A673 (cell line): ENCODE results near the gene VCX. TPM values are rescaled to one million over a fixed set of nuclear protein-coding genes. Genes with fewer than 3 reads are reported as not detected.

Experiments
- BruUV-seq: library from RNA; stranded (reverse); fragments of 400-500 nt; replicated peaks from 2 replicates; lab custom pipeline; 2021; lab: Mats Ljungman, UMichigan
- CTCF ChIA-PET: fragments of 300-600 bp; sonication (Branson Sonifier 250); formaldehyde crosslinking; loops from one replicate; lab custom pipeline; 2022; ENCODE audit warnings: antibody characterized with exemption; lab: Charles Lee
- POLR2A ChIA-PET: fragments of 300-600 bp; sonication (Branson Sonifier 250); formaldehyde crosslinking; loops from one replicate; lab custom pipeline; 2022; ENCODE audit warnings: antibody characterized with exemption; ENCODE audit not compliant: low non-redundant PET; lab: Charles Lee
- DNase-seq: peaks from one replicate; pipeline ENCODE4 v3.0.0-alpha.2; 2015; ENCODE audit warnings: low spot score
- H3K27ac ChIP-seq: fragments of 200-600 bp; sonication (generic); 2 replicates; pipeline ENCODE4 v1.5.1; 2016; ENCODE audit warnings: mixed run types, low read depth, mild to moderate bottlenecking, mixed read lengths, antibody characterized with exemption, low read length; ENCODE audit not compliant: poor library complexity, severe bottlenecking
- H3K27me3 ChIP-seq: fragments of 200-600 bp; sonication (generic); replicated peaks from 2 replicates; pipeline ENCODE4 v1.6.1; 2017; ENCODE audit warnings: mixed run types, low read depth, mild to moderate bottlenecking, mixed read lengths, antibody characterized with exemption, low read length; ENCODE audit not compliant: insufficient read depth, poor library complexity
- H3K36me3 ChIP-seq: fragments of 200-600 bp; sonication (generic); 2 replicates; pipeline ENCODE4 v1.6.1; 2016; ENCODE audit warnings: mixed run types, mild to moderate bottlenecking, mixed read lengths, antibody characterized with exemption, low read length; ENCODE audit not compliant: insufficient read depth, poor library complexity, severe bottlenecking
- H3K4me1 ChIP-seq: fragments of 200-600 bp; sonication (generic); 2 replicates; pipeline ENCODE4 v1.6.1; 2017; ENCODE audit warnings: mixed run types, mild to moderate bottlenecking, mixed read lengths, antibody characterized with exemption, low read length; ENCODE audit not compliant: insufficient read depth, poor library complexity, severe bottlenecking
- H3K4me3 ChIP-seq: fragments of 200-600 bp; sonication (generic); 2 replicates; pipeline ENCODE4 v1.5.1; 2016; ENCODE audit warnings: low read depth, mixed run types, mild to moderate bottlenecking, mixed read lengths, low read length; ENCODE audit not compliant: poor library complexity, severe bottlenecking
- H3K9me3 ChIP-seq: fragments of 200-600 bp; sonication (generic); 2 replicates; pipeline ENCODE4 v1.6.1; 2016; ENCODE audit warnings: mixed run types, low read depth, mild to moderate bottlenecking, mixed read lengths, antibody characterized with exemption, low read length; ENCODE audit not compliant: poor library complexity, severe bottlenecking
- CTCF ChIP-seq: fragments of 300-800, 200-600 bp; sonication (generic); conservative IDR thresholded peaks from 2 replicates; pipeline ENCODE4 v1.5.1; 2017; ENCODE audit warnings: low read depth, mild to moderate bottlenecking, antibody characterized with exemption, low read length, moderate library complexity, mixed read lengths
- EZH2 ChIP-seq: fragments of 200-600 bp; sonication (generic); IDR thresholded peaks from 2 replicates; pipeline ENCODE4 v1.6.1; 2017; ENCODE audit warnings: borderline replicate concordance, low read depth, mild to moderate bottlenecking, mixed read lengths, antibody characterized with exemption, low read length; ENCODE audit not compliant: poor library complexity, severe bottlenecking
- intact Hi-C: fragments of 100-400 bp; cut with micrococcal nuclease; formaldehyde crosslinking; loops from one replicate; pipeline ENCODE4 v1.10.0; 2022; ENCODE audit not compliant: unreplicated experiment
- total RNA-seq: library from RNA; stranded (reverse); gene quantifications from 2 replicates; pipeline ENCODE4 v1.2.3, GENCODE V29; 2021

Gene VCX
- total RNA-seq, 1 experiment from 2014 or later, result not detected

DNA sequence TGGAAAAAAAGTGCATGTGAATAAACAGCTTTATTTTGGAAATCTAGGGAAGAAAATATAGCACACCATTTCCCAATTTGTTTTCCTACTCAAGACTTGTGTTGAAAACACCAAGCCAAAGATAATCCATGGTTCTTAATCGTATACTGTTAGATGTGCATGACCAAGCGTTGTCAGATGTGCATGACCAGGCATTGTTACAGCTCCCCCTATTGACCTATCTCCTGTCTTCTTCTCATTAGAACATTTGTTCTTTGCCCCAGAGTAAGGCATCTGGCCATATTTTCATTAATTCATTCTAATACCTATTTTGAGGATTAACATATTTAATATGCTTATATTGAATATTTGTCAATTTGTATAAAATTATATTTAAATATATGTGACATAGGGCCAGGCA lies 14.4 kb upstream of the VCX start:
- TF ChIP-seq EZH2, result no peak
- TF ChIP-seq CTCF, result peak; percentile 51
- Histone ChIP-seq H3K4me1 (no peaks in the 10 kb centered on the region), H3K4me3 (no peak overlapping the region), H3K36me3 (no peaks in the 10 kb centered on the region), H3K9me3 (no peaks in the 10 kb centered on the region), H3K27me3 (peaks cover 5% of the 10 kb centered on the region), H3K27ac (no peak overlapping the region)
- DNase-seq, result peak; percentile 28
- intact Hi-C loops, result no loop called here
- ChIA-PET CTCF (no interaction called here), POLR2A (no interaction called here)
- BruUV-seq, result no TSS peak

- Histone ChIP-seq H3K4me1 (no peaks in the 10 kb centered on the region), H3K4me3 (no peak overlapping the region), H3K27me3 (no peaks in the 10 kb centered on the region), H3K36me3 (no peaks in the 10 kb centered on the region), H3K9me3 (no peaks in the 10 kb centered on the region), H3K27ac (no peak overlapping the region)
- intact Hi-C loops, result no loop called here
- DNase-seq, result no peak
- ChIA-PET POLR2A (no interaction called here), CTCF (no interaction called here)
- BruUV-seq, result no TSS peak
- TF ChIP-seq CTCF (no peak), EZH2 (no peak)
Measured at GRCh38 chrX:7841084-7841805, 1.7 kb upstream of the VCX start.

DNA sequence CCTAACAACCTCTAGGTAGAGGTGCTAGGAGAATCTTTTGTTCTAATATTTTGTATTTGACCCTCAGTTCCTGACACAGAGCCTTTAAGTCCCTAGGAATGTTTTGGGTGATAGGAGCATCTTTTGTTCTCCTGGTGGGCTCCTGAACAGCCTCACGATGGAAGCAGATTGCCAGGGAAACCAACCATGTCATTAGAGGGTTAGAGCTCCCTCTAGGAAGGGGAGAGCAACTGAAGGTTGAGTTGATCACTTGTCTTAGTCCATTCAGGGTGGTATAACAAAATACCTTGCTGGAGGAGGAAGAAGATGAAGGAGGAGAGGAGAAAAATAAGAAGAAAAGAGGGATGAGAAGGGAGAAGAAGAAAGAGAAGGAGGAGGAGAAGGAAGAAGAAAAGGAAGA lies 9.2 kb downstream of the VCX start:
- ChIA-PET CTCF (no interaction called here), POLR2A (no interaction called here)
- intact Hi-C loops, result no loop called here
- Histone ChIP-seq H3K27me3 (no peaks in the 10 kb centered on the region), H3K4me3 (no peak overlapping the region), H3K36me3 (no peaks in the 10 kb centered on the region), H3K9me3 (no peaks in the 10 kb centered on the region), H3K27ac (no peak overlapping the region), H3K4me1 (no peaks in the 10 kb centered on the region)
- DNase-seq, result no peak
- TF ChIP-seq EZH2, result no peak
- TF ChIP-seq CTCF, result no peak
- no TSS peak for BruUV-seq
